NCI-H2196 treated with DMSO at 0.1 percent for 48 hours (cell line): Measurements from ENCODE around the gene IDH3G.

Experiments used
- DNase-seq: peaks from one replicate; lab custom pipeline; 2025; ENCODE audit not compliant: unreplicated experiment; lab: John Stamatoyannopoulos, UW

Gene IDH3G

GRCh38 chrX:153816831-153817690 is 22.9 kb upstream of the IDH3G start:
- DNase-seq: no peak

GRCh38 chrX:153814591-153815315 is 20.6 kb upstream of the IDH3G start:
- no peak for DNase-seq

DNA sequence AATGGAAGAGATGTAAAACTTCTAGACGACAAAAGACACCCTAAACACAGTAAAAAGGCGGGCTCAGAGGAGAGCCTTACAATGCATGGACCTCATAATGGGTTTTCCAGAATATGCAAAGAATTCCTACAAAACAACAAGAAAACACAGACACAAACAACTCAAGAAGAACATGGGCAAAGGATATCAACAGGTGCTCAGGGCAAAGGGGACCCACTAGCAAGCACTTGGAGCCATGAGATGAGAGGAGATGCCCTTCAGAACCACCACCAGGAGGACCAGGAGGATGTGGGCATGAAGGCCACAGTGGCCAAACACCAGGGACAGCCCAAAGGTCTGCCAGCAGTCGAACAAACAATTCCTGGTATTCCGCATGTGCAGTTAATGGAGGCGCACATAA is 19.0 kb upstream of the IDH3G start:
- no peak for DNase-seq

- no peak for DNase-seq
Observed at GRCh38 chrX:153812220-153812619, 18.0 kb upstream of the IDH3G start.

- DNase-seq: no peak
Observed at GRCh38 chrX:153807976-153808375, 13.8 kb upstream of the IDH3G start.

DNA sequence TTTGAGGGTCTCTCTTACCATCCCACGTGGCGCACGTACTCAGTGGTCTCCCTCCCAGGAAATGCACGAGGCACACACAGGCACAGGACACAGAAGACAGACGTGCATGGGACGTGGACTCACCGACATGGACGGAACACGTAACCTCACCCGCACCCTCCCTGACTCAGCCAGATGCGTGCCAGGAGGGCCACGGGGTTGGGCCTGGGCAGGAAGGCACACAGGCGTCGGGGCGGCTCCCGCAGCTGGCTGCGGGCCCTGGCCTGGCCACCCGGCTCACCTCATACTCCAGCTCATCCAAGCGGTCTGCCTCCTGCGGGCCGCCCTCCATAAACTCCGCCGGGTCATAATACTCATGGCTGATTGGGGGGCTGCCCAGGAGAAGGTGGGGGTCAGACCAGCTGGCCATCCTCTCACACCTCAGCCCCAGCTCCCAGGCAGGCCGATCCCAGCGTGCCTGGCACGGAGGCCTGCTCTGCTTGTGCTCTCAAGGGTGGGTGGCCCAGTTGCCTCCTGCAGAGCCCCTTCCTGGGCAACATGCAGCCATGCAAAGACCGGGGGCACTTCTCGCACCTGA is 12.9 kb upstream of the IDH3G start:
- DNase-seq: no peak

DNA sequence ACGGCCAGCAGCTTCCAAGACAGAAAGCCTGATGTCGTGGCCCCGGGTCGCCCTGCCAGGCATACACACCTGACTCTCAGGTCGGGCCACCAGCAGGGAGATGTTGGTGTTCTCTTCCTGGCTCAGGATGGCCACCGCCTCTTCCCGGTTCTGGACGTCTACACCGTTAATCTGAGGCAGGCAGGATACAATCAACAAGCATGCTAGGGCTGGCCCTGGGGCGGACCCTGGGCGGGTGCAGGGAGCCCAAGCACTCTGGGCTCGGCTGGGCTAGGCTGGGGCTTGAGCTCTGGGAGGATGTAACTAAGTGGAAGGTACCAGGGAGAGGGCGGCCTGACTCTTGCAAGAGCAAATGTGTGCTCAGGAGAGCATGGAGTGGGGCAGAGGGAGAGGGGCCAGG is 11.3 kb upstream of the IDH3G start:
- DNase-seq: no peak

DNA sequence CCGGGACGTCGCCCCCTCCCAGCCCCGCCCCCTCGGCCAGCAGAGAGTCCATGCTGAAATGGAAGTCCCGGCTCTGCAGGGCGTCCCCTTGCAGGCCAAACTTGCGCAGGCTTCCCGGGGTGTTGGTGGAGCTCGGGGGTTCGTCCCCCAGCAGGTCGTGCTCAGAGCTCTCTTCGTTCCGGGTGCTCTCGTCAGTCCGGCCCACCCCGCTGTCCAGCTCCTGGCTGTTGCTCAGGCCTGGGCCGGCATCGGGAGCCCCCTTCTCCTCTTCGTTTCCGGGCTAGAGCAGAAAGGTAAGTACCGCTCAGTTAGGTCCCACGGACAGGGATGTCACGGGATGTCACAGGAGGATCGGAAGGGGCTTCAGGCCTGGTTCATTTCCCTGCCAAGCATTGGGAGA is 10.4 kb upstream of the IDH3G start:
- no peak for DNase-seq

DNA sequence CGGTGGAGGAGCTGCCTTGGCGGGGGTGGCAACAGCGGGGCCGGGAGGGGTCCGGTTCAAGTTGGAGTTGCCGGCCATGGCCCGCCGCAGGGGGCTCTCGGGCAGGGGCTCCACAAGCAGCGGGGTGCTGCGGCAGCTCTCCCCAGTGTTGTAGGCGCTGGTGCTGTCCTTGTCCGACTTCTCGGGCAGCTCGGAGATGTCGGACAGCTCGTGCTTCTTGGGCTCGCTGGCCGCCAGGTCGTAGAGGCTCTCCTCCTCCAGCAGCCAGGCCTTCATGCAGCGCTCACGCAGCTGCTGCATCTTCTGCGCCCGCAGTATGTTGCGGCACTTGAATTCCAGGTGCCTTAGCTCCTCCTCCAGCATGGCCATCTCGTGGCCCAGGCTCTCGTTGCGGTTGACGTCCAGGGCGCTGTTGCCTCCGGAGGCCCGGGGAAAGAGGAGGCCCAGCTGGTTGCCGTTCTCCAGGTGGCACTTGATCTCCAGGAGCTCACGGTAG is 10.0 kb upstream of the IDH3G start:
- no peak for DNase-seq

DNA sequence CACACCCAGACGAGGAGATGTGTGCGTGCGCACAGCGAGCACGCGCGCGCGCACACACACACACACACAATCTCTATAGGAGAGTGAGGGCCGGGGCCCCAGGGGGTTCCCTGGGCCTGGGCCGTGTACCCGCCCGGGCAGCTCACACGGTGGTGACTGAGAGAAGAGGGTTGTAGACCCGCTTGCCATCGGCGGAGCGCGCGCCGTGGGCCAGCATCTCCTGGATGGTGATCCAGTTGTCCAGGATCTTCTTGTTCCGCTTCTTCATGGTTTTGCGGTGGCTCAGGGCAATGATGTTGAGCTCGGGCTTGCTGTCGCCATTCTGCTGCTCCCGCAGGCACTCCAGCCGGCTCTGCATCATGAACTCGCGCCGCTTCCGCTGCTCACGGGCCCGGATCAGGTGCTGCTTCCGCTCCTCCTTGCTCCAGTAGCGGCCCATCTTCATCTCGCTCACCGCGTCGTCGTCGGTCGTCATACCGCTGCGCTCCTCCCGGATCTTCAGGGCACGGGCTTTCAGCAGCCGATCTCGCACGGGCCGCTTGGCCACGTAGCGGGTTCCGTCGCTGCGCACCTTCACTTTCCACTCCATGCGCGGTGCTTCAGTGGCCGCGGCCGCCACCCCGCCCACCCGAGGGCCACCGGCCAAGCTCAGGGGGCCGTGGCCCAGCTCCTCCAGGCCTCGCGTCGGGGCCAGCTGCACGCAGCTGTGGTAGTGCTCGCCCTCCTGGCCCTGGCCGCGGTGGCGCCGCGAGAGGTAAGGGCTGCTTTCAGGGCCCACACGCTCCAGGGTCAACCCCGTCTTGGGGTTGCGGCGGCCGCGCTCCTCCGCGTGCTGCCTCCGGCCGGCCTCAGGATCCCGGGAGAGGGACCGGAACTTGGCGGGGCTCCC is 9.3 kb upstream of the IDH3G start:
- no peak for DNase-seq

DNA sequence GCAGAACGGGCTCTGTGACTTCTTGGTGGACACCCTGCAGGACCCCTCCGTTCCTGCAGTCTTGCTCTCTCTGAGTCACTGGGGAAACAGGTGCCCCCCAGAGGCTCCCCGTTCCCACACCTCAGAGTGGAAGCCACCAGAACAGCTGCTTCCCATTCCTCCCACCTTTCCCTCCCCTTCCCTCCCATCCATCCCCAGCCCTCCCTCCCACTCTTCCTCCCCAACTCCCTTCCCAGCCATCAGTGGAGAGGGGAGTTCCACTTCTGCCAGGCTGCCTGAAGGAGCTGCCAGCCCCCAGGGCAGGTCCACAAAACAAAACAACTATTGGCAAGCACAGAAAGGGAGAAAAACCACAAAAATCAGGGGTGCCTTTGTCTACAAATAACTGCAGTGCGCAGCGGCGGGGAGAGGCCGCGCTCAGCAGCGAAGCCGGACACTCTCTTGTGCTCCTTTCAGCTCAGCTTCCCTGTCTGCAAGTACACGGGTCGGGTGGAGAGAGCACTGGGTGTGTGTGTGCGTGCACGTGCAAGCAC is 8.4 kb upstream of the IDH3G start:
- no peak for DNase-seq

- no peak for DNase-seq
Observed at GRCh38 chrX:153801669-153802068, 7.5 kb upstream of the IDH3G start.

DNA sequence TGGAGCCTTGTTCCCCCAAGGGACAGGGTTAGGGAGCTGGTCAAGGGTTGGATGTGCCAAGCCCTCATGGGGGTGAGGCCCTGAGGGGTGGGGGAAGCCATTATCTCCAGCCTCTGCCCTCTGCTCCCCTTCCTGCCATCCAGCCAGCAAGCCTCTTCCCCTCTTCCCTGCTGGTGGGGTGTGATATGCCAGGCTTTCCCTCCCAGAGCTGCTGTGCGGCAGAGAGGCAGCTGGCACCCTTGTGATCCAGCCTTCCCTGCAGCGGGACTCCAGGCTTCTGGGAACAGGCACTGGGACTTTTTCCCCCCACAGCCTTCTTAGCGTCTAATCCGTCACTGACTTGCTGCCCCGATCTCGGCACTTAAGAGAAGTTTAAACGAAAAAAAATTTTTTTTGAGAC is 6.6 kb upstream of the IDH3G start:
- DNase-seq: no peak

DNA sequence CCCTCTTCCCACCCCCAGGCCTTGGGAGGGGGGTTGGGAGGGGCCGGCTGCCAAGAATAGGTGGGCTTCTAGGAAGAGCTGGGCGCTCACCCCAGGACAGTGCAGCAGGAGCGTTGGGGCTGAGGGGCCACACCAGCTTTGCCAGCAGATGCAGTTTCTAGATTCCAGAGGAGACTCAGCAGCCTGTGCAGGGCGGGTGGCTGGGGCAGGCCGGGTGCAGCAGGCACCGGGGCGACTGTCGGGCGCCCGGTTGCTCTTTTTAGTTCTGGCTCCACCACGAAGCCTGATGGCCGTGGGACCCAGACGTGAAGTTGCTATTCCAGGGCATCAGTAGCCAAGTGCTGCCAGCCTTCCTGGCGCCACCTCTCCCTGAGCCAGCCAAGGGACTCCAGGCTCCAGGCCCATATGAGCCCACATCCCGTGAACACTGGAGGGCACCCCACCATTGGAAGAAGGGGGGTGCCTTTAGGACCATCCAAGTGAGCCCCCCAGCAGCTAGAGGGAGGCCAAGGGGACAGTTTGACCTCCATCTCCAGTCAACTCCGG is 6.1 kb upstream of the IDH3G start:
- DNase-seq: no peak

DNA sequence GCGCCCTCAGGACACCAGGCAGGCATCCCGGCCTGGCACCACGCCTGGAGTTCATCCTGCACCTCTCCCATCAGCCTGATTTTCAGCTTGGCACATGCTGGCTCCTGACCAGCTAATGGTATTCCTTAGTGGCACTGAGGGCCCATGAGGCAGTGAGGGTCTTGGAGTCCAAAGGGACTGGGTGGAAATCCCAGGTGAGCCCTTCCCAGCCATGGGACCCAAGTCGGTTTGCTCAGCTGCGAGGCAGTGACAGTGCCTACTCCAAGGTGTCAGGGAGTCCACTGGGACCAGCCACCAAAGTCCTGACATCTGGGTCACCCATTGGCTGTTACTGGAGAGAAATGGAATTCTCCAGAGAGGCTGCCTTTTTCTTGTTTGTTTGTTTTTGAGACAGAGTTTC is 5.2 kb upstream of the IDH3G start:
- no peak for DNase-seq

DNA sequence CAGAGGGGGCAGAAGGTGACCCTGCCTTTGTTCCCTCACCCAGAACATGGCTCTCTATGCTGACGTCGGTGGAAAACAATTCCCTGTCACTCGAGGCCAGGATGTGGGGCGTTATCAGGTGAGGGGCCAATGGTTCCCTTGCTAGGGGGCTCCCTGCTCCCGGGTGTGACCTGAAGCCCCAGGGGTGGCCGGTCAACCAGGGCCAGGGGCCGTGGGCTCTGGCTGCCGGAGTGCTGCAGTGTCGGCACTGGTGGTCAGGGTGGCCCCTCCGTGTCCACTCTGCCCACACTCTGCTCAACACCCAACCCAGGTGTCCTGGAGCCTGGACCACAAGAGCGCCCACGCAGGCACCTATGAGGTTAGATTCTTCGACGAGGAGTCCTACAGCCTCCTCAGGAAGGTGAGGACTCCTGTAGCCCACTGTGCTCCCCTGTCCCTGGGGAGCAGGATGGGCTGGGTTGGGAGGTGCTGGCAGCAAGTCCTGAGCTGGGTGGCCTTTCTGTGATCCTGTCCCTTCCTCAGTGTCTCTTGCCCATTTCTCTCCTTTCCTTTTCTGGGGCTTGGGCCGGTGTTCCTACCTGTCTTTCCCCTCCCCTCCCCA is 3.3 kb upstream of the IDH3G start:
- DNase-seq: no peak

- DNase-seq: no peak
Observed at GRCh38 chrX:153794897-153795816, 982 bp upstream of the IDH3G start.

DNA sequence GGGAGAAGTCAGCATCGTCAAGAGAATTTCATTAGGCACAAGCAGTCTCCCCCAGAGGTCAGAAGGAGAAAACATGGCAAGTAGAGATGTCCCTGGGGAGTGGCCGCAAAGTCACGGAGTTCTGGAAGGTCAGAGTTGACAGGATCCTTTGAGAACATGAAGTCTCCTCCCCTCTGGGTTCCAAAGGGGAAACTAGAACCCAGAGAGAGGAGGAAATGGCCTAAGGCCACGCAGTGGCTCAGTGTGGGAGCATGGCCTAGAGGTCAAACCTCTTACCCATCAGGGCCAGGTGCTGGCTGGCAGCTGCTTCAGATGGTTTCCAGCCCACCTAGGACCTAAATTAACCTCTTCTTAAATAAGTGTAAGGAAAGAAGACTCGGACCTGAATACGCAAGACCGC is 884 bp downstream of the IDH3G start:
- no peak for DNase-seq

- no peak for DNase-seq
Observed at GRCh38 chrX:153792368-153792767, 1.8 kb downstream of the IDH3G start.
